Measurements from ENCODE around the gene PKD1L1.

GRCh38 chr7:47878662-47879061, 69.6 kb downstream of the PKD1L1 start:
- TF ChIP-seq POLR2A (IDR thresholded peaks at IDR 0.05; ENCODE audit: low read length) = no peak
- TF ChIP-seq CHD4 (IDR thresholded peaks at IDR 0.05; ENCODE audit: borderline replicate concordance) = no peak
